Measurements from ENCODE around the gene HCAR2.
"Not testable (repeated sequence)": the region's sequence is repeated elsewhere in the genome, so short reads cannot be mapped to it uniquely, and the experiment has no call there.

The HCAR2 gene

DNA sequence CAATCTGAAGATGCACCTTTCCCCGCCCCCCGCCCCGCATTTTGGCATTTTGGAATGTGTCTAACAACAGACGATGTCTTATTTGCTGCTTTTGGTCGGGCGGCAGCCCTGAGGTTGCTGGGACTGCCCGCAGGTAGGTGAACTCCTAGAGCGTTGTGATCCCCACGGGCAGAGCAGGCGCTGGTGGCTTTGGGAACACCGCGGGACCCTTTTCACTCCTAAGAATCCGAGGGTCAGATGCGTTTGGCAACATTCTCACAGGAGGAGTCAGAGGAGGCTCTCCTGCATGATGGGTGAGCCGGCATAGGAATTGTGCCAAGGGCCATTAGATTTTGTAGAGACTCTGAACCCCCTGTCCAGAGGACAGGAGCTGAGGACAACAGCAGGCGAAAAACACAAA is 41.9 kb downstream of the HCAR2 start:
- peaks cover 4% of the 10 kb centered on the region for H3K27me3 Mint-ChIP-seq (ENCODE audit: low read depth, poor library complexity)
- no peaks in the 10 kb centered on the region for H3K36me3 Mint-ChIP-seq (ENCODE audit: low read depth)
- H3K4me1 Mint-ChIP-seq, result no peaks in the 10 kb centered on the region
- no peak overlapping the region for H3K4me3 Mint-ChIP-seq
- DNase-seq, result no peak
- TF ChIP-seq, protein P1, sequence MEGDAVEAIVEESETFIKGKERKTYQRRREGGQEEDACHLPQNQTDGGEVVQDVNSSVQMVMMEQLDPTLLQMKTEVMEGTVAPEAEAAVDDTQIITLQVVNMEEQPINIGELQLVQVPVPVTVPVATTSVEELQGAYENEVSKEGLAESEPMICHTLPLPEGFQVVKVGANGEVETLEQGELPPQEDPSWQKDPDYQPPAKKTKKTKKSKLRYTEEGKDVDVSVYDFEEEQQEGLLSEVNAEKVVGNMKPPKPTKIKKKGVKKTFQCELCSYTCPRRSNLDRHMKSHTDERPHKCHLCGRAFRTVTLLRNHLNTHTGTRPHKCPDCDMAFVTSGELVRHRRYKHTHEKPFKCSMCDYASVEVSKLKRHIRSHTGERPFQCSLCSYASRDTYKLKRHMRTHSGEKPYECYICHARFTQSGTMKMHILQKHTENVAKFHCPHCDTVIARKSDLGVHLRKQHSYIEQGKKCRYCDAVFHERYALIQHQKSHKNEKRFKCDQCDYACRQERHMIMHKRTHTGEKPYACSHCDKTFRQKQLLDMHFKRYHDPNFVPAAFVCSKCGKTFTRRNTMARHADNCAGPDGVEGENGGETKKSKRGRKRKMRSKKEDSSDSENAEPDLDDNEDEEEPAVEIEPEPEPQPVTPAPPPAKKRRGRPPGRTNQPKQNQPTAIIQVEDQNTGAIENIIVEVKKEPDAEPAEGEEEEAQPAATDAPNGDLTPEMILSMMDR (IDR thresholded peaks at IDR 0.05), result no peak
- H3K9me3 Mint-ChIP-seq, result no peaks in the 10 kb centered on the region
- no peak overlapping the region for H3K27ac Mint-ChIP-seq

DNA sequence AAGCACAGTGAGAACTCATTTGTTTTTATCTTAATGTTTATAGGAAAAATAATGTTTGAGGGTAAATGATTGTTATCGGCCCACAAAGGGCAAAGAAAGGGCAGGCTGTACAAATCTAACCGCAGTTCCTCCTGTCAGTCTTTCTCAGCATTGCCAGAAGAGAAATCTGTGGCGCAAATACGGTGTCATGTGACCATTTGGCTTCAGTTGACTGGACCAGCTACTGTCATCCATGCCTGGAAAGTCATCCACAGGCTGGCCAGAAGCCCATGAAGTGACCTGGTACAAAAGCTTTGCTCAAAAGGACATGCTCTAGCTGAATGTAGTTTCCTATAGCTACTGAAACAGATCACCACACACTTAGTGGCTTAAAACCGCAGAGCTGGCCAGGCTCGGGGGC is 43.6 kb downstream of the HCAR2 start:
- no peak for DNase-seq
- Mint-ChIP-seq H3K36me3 (ENCODE audit: low read depth) (no peaks in the 10 kb centered on the region), H3K4me3 (no peak overlapping the region), H3K9me3 (no peaks in the 10 kb centered on the region), H3K4me1 (no peaks in the 10 kb centered on the region), H3K27me3 (ENCODE audit: low read depth, poor library complexity) (peaks cover 4% of the 10 kb centered on the region), H3K27ac (no peak overlapping the region)
- TF ChIP-seq, protein P1 (IDR thresholded peaks at IDR 0.05), result no peak

DNA sequence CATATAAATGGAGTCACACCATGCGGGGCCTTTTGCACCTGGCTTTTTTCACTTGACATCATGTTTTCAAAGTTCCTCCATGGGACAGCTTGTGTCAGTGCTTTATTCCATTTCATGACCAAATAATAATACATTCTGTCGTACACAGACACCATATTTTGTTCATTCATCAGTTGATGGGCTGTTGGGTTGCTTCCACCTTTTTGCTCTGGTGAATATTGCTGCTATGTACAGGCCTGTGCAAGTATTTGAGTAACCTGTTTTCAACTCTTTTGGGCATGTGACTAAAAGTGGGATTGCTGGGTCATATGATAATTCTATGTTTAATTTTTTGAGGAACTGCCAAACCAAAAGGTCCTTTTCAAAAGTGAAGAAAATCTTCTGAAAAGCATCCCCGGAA is 46.9 kb downstream of the HCAR2 start:
- H3K4me3 Mint-ChIP-seq, result no peak overlapping the region
- no peaks in the 10 kb centered on the region for H3K4me1 Mint-ChIP-seq
- H3K27ac Mint-ChIP-seq, result no peak overlapping the region
- TF ChIP-seq, protein P1 (IDR thresholded peaks at IDR 0.05), result no peak
- H3K9me3 Mint-ChIP-seq, result no peaks in the 10 kb centered on the region
- H3K36me3 Mint-ChIP-seq (ENCODE audit: low read depth), result no peaks in the 10 kb centered on the region
- peaks cover 5% of the 10 kb centered on the region for H3K27me3 Mint-ChIP-seq (ENCODE audit: low read depth, poor library complexity)
- no peak for DNase-seq

DNA sequence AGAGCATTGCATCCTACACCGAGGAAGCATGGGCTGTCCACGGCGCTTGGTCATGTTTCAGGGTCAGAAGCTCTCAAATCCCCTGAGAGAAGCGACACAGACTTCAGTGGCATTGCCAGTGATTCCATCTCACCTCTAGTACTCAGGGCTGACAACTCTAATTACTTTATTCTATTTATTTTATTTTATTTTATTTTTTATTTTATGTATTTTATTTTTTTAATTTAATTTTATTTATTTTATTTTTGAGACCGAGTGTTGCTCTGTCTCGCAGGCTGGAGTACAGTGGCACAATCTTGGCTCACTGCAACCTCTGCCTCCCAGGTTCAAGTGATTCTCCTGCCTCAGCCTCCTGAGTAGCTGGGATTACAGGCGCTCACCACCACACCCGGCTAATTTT is 49.9 kb downstream of the HCAR2 start:
- not testable (repeated sequence) for DNase-seq; H3K27me3 Mint-ChIP-seq (ENCODE audit: low read depth, poor library complexity); H3K4me3 Mint-ChIP-seq; H3K36me3 Mint-ChIP-seq (ENCODE audit: low read depth); H3K27ac Mint-ChIP-seq; H3K9me3 Mint-ChIP-seq; H3K4me1 Mint-ChIP-seq

DNA sequence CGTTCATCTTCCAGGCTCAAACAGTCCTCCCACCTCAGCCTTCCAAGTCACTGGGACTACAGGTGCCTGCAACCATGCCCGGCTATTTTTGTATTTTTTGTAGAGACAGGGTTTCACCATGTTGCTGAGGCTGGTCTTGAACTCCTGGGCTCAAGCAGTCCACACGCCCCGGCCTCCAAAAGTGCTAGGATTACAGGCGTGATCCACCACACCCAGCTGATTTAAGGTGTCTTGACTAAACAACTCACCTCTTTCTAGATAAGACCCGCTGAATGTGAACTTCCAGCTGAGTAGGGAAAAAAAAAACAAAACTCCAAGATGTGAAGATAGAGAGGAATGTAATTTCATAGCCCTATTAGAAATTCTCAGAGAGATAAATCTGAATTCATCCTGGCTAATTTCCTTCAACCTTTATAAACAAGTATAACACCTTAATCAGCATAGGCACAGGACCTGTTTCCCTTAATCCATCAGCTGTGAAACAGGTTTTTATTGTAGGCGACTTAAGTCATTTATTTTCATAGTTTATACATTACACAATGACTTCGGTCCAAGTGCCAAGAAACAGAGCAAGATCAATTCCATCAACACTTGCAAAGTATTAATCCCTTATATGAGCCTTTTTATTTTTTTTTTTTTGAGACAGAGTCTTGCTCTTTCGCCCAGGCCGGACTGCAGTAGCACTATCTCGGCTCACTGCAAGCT is 51.5 kb downstream of the HCAR2 start:
- H3K36me3 Mint-ChIP-seq (ENCODE audit: low read depth), result peaks cover 4% of the 10 kb centered on the region
- DNase-seq, result no peak
- H3K27me3 Mint-ChIP-seq (ENCODE audit: low read depth, poor library complexity), result peaks cover 7% of the 10 kb centered on the region
- H3K4me1 Mint-ChIP-seq, result no peaks in the 10 kb centered on the region
- no peak overlapping the region for H3K4me3 Mint-ChIP-seq
- TF ChIP-seq, protein P1 (IDR thresholded peaks at IDR 0.05), result no peak
- no peaks in the 10 kb centered on the region for H3K9me3 Mint-ChIP-seq
- no peak overlapping the region for H3K27ac Mint-ChIP-seq
